GM10266 (cell line): ENCODE data around the gene FNBP1L.

Source experiments
- DNase-seq: peaks from one replicate; pipeline ENCODE4 v3.0.0; 2012; ENCODE audit errors: extremely low spot score
- TF ChIP-seq, protein P1 (sequence below): IDR thresholded peaks from 2 replicates; pipeline ENCODE4 v1.5.1; 2012; ENCODE audit warnings: mild to moderate bottlenecking, low read depth; ENCODE audit not compliant: control insufficient read depth, insufficient read depth; ENCODE audit errors: missing control alignments

The FNBP1L gene

GRCh38 chr1:93598861-93599439 lies 151.0 kb downstream of the FNBP1L start:
- TF ChIP-seq, protein P1, sequence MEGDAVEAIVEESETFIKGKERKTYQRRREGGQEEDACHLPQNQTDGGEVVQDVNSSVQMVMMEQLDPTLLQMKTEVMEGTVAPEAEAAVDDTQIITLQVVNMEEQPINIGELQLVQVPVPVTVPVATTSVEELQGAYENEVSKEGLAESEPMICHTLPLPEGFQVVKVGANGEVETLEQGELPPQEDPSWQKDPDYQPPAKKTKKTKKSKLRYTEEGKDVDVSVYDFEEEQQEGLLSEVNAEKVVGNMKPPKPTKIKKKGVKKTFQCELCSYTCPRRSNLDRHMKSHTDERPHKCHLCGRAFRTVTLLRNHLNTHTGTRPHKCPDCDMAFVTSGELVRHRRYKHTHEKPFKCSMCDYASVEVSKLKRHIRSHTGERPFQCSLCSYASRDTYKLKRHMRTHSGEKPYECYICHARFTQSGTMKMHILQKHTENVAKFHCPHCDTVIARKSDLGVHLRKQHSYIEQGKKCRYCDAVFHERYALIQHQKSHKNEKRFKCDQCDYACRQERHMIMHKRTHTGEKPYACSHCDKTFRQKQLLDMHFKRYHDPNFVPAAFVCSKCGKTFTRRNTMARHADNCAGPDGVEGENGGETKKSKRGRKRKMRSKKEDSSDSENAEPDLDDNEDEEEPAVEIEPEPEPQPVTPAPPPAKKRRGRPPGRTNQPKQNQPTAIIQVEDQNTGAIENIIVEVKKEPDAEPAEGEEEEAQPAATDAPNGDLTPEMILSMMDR: no peak
- DNase-seq: no peak

DNA sequence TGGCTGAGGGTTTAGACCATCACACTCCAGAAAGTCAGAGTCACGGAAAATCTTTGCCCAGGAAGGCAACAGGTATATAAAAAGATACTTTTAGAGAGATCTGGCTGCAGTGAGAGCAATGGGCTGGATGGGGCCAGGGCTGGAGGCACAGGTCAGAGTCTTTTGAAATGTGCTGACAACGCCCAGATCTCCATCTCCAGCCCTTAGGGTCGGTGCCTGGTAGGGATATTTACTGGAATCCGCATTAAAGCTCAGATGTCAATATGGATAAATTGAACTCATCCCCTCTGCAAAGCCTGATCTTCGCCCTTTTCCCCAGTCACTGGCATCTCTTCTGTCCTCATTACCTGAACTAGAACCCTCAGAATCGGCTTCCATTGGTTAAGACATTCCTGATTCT lies 151.6 kb downstream of the FNBP1L start:
- no peak for DNase-seq
- TF ChIP-seq, protein P1: no peak

- DNase-seq: no peak
- TF ChIP-seq, protein P1: no peak
Observed at GRCh38 chr1:93600663-93601062, 152.7 kb downstream of the FNBP1L start.

GRCh38 chr1:93601686-93602085 lies 153.8 kb downstream of the FNBP1L start:
- TF ChIP-seq, protein P1: no peak
- no peak for DNase-seq

GRCh38 chr1:93602101-93602500 lies 154.2 kb downstream of the FNBP1L start:
- TF ChIP-seq, protein P1: no peak
- no peak for DNase-seq

- TF ChIP-seq, protein P1: no peak
- no peak for DNase-seq
Observed at GRCh38 chr1:93603106-93603505, 155.2 kb downstream of the FNBP1L start.

GRCh38 chr1:93603601-93604000 lies 155.7 kb downstream of the FNBP1L start:
- DNase-seq: no peak
- TF ChIP-seq, protein P1: no peak
